GM12864 (cell line): Measurements from ENCODE around the gene SCNN1G.
A peak's percentile ranks its signal among the peaks of the same experiment; 100 is the strongest.

Experiments used
- DNase-seq: peaks from one replicate; pipeline ENCODE4 v3.0.0-alpha.2; 2011; ENCODE audit warnings: low read depth
- H3K4me3 ChIP-seq: 2 replicates; pipeline ENCODE4 v1.5.1; 2011; ENCODE audit warnings: mild to moderate bottlenecking, low read depth, low read length, control low read depth
- TF ChIP-seq, protein P1 (sequence below): IDR thresholded peaks from 2 replicates; pipeline ENCODE4 v1.5.1; 2011; ENCODE audit warnings: low read depth, mild to moderate bottlenecking, moderate library complexity, low read length, control low read depth, inconsistent platforms; ENCODE audit errors: missing control alignments

The SCNN1G gene

DNA sequence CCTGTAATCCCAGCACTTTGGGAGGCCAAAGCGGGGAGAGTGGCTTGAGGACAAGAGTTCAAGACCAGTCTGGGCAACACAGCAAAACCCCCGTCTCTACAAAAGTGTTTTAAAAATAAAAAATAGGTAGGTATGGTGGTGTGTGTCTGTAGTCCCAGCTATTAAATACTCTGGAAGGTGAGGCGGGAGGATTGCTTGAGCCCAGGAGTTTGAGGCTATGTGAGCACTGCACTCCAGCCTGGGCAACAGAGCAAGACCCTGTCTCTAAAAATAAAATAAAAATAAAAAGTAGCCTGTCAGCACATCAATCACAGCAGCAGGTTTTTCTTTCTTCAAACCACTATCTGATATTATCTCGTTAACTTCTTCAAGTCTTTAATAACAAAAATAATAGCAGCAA is 34.9 kb upstream of the SCNN1G start:
- TF ChIP-seq, protein P1, sequence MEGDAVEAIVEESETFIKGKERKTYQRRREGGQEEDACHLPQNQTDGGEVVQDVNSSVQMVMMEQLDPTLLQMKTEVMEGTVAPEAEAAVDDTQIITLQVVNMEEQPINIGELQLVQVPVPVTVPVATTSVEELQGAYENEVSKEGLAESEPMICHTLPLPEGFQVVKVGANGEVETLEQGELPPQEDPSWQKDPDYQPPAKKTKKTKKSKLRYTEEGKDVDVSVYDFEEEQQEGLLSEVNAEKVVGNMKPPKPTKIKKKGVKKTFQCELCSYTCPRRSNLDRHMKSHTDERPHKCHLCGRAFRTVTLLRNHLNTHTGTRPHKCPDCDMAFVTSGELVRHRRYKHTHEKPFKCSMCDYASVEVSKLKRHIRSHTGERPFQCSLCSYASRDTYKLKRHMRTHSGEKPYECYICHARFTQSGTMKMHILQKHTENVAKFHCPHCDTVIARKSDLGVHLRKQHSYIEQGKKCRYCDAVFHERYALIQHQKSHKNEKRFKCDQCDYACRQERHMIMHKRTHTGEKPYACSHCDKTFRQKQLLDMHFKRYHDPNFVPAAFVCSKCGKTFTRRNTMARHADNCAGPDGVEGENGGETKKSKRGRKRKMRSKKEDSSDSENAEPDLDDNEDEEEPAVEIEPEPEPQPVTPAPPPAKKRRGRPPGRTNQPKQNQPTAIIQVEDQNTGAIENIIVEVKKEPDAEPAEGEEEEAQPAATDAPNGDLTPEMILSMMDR: no peak
- no peak overlapping the region; the same call in 1 of the 2 replicates for H3K4me3 ChIP-seq
- no peak for DNase-seq

- no peak for DNase-seq
- peak overlapping the region; percentile 72 for H3K4me3 ChIP-seq
- TF ChIP-seq, protein P1: no peak
These were observed 34.4 kb upstream of the SCNN1G start for GRCh38 chr16:23148166-23148512.

- H3K4me3 ChIP-seq: peak overlapping the region; percentile 72
- TF ChIP-seq, protein P1: no peak
- no peak for DNase-seq
These were observed 33.9 kb upstream of the SCNN1G start for GRCh38 chr16:23148513-23149266.

DNA sequence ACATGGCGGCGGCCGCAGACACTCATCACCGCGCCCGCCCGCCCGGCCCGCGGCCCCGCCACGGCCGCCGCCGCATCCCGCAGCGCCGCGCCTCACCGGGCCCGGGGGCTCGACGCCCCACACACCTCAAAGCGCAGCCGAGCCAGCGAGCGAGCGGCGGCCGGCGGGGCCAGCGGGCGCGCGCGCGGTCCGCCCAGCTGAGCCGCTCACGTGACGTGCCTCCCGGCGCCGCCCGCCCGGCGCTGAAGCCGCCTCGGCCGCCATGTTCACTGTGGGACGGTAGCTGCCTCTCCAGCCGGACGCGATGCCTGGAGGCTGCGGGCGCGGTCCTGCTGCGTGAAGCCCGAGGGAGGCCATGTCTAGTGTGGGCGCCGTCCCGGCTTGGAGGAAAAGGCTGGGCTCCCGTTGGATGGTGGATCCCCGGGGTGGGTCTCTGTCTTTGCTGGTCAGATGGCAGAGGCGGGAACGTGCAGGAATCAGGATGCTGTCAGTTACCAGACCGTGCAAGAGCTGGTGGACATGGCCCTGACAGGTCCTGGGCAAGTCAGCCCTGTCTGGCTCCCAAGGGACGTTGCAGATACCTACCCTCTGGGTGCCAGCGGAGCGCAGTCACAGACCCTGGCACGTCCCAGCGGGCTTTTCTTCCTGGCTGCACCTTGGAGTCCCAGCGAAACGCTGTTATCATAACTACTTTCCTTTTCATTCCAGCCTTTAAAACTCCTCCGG is 33.1 kb upstream of the SCNN1G start, which contains the start of gene USP31:
Gene USP31 (minus strand): TSS at position 186 of the 726 bp plus-strand sequence. CDS start 182 bp downstream, at position 4.
- DNase-seq: peak; percentile 61
- H3K4me3 ChIP-seq: peak within 1 kb of the TSS; percentile 72
- TF ChIP-seq, protein P1: no peak

DNA sequence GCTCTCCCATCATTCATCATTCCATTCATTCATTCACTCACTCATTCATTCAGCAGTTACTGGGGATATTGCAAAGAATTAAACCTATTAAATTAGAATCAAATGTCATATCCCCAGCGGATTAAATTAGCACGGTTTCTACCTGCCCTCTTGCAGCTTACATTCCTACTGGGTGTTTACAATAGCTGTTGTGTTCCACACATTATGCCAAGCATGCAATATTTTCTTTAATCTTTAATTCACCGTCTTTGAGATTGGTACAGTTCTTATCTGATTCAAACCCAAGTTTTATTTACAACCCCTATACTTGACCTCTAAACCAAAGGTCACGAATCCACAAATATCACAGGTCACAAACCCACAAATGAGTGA is 32.6 kb upstream of the SCNN1G start:
- TF ChIP-seq, protein P1: no peak
- peak overlapping the region; percentile 72 for H3K4me3 ChIP-seq
- DNase-seq: no peak

GRCh38 chr16:23152386-23153178 is 30.0 kb upstream of the SCNN1G start:
- no peak overlapping the region for H3K4me3 ChIP-seq
- TF ChIP-seq, protein P1: no peak
- DNase-seq: no peak
